GM23338 (cell line): ENCODE measurements around the gene ACBD4. TPM values are rescaled to one million over a fixed set of nuclear protein-coding genes. Genes with fewer than 3 reads are reported as not detected.
A peak's percentile ranks its signal among the peaks of the same experiment; 100 is the strongest.

Source experiments
- ATAC-seq: fragments of 200-7000 bp; cut with Tn5 transposase; 3 replicates; pipeline ENCODE4 v1.9.1; 2020
- DNase-seq: peaks from one replicate; pipeline ENCODE4 v3.0.0-alpha.2; 2015; ENCODE audit warnings: low spot score
- H2AFZ ChIP-seq: fragments of 200-600 bp; sonication (generic); 2 replicates; pipeline ENCODE4 v1.8.0; 2016; ENCODE audit warnings: antibody characterized with exemption, mild to moderate bottlenecking, moderate library complexity
- H3F3A ChIP-seq: fragments of 200-600 bp; sonication (generic); replicated peaks from 2 replicates; pipeline ENCODE4 v1.8.0; 2017; ENCODE audit warnings: antibody characterized with exemption, mixed run types, low read depth
- H3K27ac ChIP-seq: fragments of 200-600 bp; sonication (generic); 2 replicates; pipeline ENCODE4 v1.6.1; 2016; ENCODE audit warnings: low read depth
- H3K27me3 ChIP-seq: fragments of 200-600 bp; sonication (generic); 2 replicates; pipeline ENCODE4 v1.8.0; 2016; ENCODE audit warnings: mild to moderate bottlenecking, mixed run types, moderate library complexity; ENCODE audit not compliant: insufficient read depth
- H3K36me3 ChIP-seq: fragments of 200-600 bp; sonication (generic); 2 replicates; pipeline ENCODE4 v1.8.0; 2016; ENCODE audit warnings: mild to moderate bottlenecking; ENCODE audit not compliant: insufficient read depth
- H3K4me1 ChIP-seq: fragments of 200-600 bp; sonication (generic); 2 replicates; pipeline ENCODE4 v1.8.0; 2016; ENCODE audit warnings: mild to moderate bottlenecking, moderate library complexity; ENCODE audit not compliant: insufficient read depth
- H3K4me2 ChIP-seq: fragments of 200-600 bp; sonication (generic); 2 replicates; pipeline ENCODE4 v1.7.1; 2017; ENCODE audit warnings: mixed run types
- H3K4me3 ChIP-seq: fragments of 200-600 bp; sonication (generic); 2 replicates; pipeline ENCODE4 v1.6.1; 2016; ENCODE audit warnings: mixed run types
- H3K79me2 ChIP-seq: fragments of 200-600 bp; sonication (generic); replicated peaks from 2 replicates; pipeline ENCODE4 v1.8.0; 2017; ENCODE audit warnings: mild to moderate bottlenecking; ENCODE audit not compliant: insufficient read depth
- H3K9me2 ChIP-seq: fragments of 200-600 bp; sonication (generic); 2 replicates; pipeline ENCODE4 v1.8.0; 2017; ENCODE audit not compliant: insufficient read depth
- H4K20me1 ChIP-seq: fragments of 200-600 bp; sonication (generic); replicated peaks from 2 replicates; pipeline ENCODE4 v1.8.0; 2017; ENCODE audit warnings: mild to moderate bottlenecking; ENCODE audit not compliant: insufficient read depth
- H3K27ac Mint-ChIP-seq: 2 replicates; pipeline ENCODE4 v1.8.0; 2020; ENCODE audit warnings: inconsistent platforms, mild to moderate bottlenecking, moderate library complexity, mixed read lengths
- H3K27me3 Mint-ChIP-seq: 3 replicates; pipeline ENCODE4 v1.8.0; 2022; ENCODE audit warnings: low read depth, mild to moderate bottlenecking, moderate library complexity, mixed read lengths, inconsistent platforms; ENCODE audit not compliant: insufficient read depth, poor library complexity
- H3K36me3 Mint-ChIP-seq: 3 replicates; pipeline ENCODE4 v1.8.0; 2021; ENCODE audit warnings: low read depth, mild to moderate bottlenecking, inconsistent platforms, moderate library complexity, mixed read lengths
- H3K4me1 Mint-ChIP-seq: 3 replicates; pipeline ENCODE4 v1.8.0; 2020; ENCODE audit warnings: mild to moderate bottlenecking, inconsistent platforms, mixed read lengths
- H3K4me3 Mint-ChIP-seq: 3 replicates; pipeline ENCODE4 v1.8.0; 2021; ENCODE audit warnings: moderate library complexity, mild to moderate bottlenecking, inconsistent platforms, mixed read lengths
- H3K9me3 Mint-ChIP-seq: 3 replicates; pipeline ENCODE4 v1.8.0; 2020; ENCODE audit warnings: moderate library complexity, mild to moderate bottlenecking, inconsistent platforms, mixed read lengths
- CREB1 ChIP-seq: fragments of 250-450 bp; sonication (Bioruptor Pico); IDR thresholded peaks from 2 replicates; pipeline ENCODE4 v1.5.0; 2020; ENCODE audit warnings: low read depth, mild to moderate bottlenecking, moderate library complexity
- CTCF ChIP-seq, 2 experiments: fragments of 200-600 bp in 1 of 2; sonication (generic) in 1 of 2; conservative IDR thresholded peaks; 2 replicates each; pipeline versions ENCODE4 v1.5.1 to v1.6.1; 2016 to 2017; ENCODE audit warnings: antibody characterized with exemption in 2 of 2, low read depth in 2 of 2, mild to moderate bottlenecking in 2 of 2, moderate library complexity in 1 of 2
- POLR2AphosphoS5 ChIP-seq: IDR thresholded peaks from 2 replicates; pipeline ENCODE4 v1.6.1; 2016; ENCODE audit warnings: antibody characterized with exemption, low read depth
- REST ChIP-seq: IDR thresholded peaks from one replicate; pipeline ENCODE4 v1.6.1; 2018; ENCODE audit warnings: antibody characterized with exemption; ENCODE audit not compliant: unreplicated experiment
- STAT1 ChIP-seq: IDR thresholded peaks from one replicate; pipeline ENCODE4 v1.6.1; 2016; ENCODE audit warnings: antibody characterized with exemption; ENCODE audit not compliant: unreplicated experiment
- ZNF114 ChIP-seq: fragments of 250-450 bp; sonication (Bioruptor Pico); IDR thresholded peaks from 2 replicates; pipeline ENCODE4 v1.5.0; 2020; ENCODE audit warnings: mild to moderate bottlenecking, moderate library complexity
- ZNF462 ChIP-seq: fragments of 250-450 bp; sonication (Bioruptor Pico); IDR thresholded peaks from 2 replicates; pipeline ENCODE4 v1.5.0; 2020; ENCODE audit warnings: mild to moderate bottlenecking, moderate library complexity
- polyA plus RNA-seq: library from polyadenylated mRNA; unstranded; fragments of >200 nt; fragmentation: Nextera tagmentation; extraction: Ambion mirVana; gene quantifications from 2 replicates; pipeline ENCODE4 v1.2.1, GENCODE V29; 2016
- total RNA-seq: library from RNA; depleted of rRNA; stranded (reverse); fragments of >200 nt; shearing (Covaris generic); gene quantifications from 2 replicates; pipeline ENCODE4 v1.2.3, GENCODE V29; 2014

Gene ACBD4
- total and polyA plus RNA-seq, 2 experiments from 2014 or later = 4.5 to 6.7 TPM

- H3K79me2 ChIP-seq = peaks cover 13% of the 10 kb centered on the region
- peaks cover 9% of the 10 kb centered on the region for H3F3A ChIP-seq
- peaks cover 26% of the 10 kb centered on the region for H3K4me1 Mint-ChIP-seq
- peaks cover 7% of the 10 kb centered on the region for H3K4me1 ChIP-seq
- H3K36me3 Mint-ChIP-seq = peaks cover 12% of the 10 kb centered on the region
- peak; percentile 95 for DNase-seq
- H3K9me2 ChIP-seq = no peaks in the 10 kb centered on the region
- no peaks in the 10 kb centered on the region for H3K27me3 ChIP-seq
- peak overlapping the region; percentile 95 for H3K4me2 ChIP-seq
- peak; percentile 78 for ATAC-seq
- H3K4me3 ChIP-seq = peak overlapping the region; percentile 86
- no peak for TF ChIP-seq REST
- peak; percentile 51; the same call in 1 of the 2 replicates for TF ChIP-seq POLR2AphosphoS5
- no peak for TF ChIP-seq STAT1
- no peak for TF ChIP-seq CREB1 (CRISPR knock-in tag)
- no peak for TF ChIP-seq ZNF462 (CRISPR knock-in tag)
- TF ChIP-seq ZNF114 (CRISPR knock-in tag) = no peak
- peak; percentile 31 to 56; a peak in 3 of 4 replicates for TF ChIP-seq CTCF (conservative IDR thresholded peaks at IDR 0.05; ENCODE audit: low read depth in 2 of 2)
- no peaks in the 10 kb centered on the region for H3K9me3 Mint-ChIP-seq
- peaks cover 10% of the 10 kb centered on the region for H3K27me3 Mint-ChIP-seq
- H2AFZ ChIP-seq = no peak overlapping the region
- H3K4me3 Mint-ChIP-seq = peak overlapping the region; percentile 95
- no peaks in the 10 kb centered on the region for H4K20me1 ChIP-seq
- no peaks in the 10 kb centered on the region for H3K36me3 ChIP-seq
- peak overlapping the region; percentile 98 for H3K27ac Mint-ChIP-seq
- H3K27ac ChIP-seq = peak overlapping the region; percentile 89
Measured at GRCh38 chr17:45160447-45161287, 25.2 kb downstream of the ACBD4 start.
